NOMO-1 treated with DMSO at 0.1 percent for 48 hours (cell line): ENCODE data around the gene CPNE6.

Experiments used
- DNase-seq: peaks from one replicate; lab custom pipeline; 2025; ENCODE audit not compliant: unreplicated experiment; lab: John Stamatoyannopoulos, UW

The CPNE6 gene

GRCh38 chr14:24126939-24127338, 55.6 kb downstream of the CPNE6 start:
- no peak for DNase-seq

- no peak for DNase-seq
Measured at GRCh38 chr14:24127673-24128072, 56.3 kb downstream of the CPNE6 start.
